Mesendoderm (in vitro differentiated cells): ENCODE data around the gene B3GNT5.

ENCODE experiments used
- DNase-seq: peaks from one replicate; pipeline ENCODE4 v3.0.0; 2013
- H2AK5ac ChIP-seq: 2 replicates; pipeline ENCODE4 v1.6.1; 2013; ENCODE audit warnings: low read length, inconsistent platforms
- H2BK120ac ChIP-seq: 2 replicates; pipeline ENCODE4 v1.6.1; 2013; ENCODE audit warnings: low read depth, mild to moderate bottlenecking, low read length, moderate library complexity, mixed read lengths
- H2BK15ac ChIP-seq: replicated peaks from 2 replicates; pipeline ENCODE4 v1.6.1; 2013; ENCODE audit warnings: low read depth, mild to moderate bottlenecking, moderate library complexity
- H2BK5ac ChIP-seq: 2 replicates; pipeline ENCODE4 v1.6.1; 2013; ENCODE audit warnings: low read length, inconsistent platforms
- H3K18ac ChIP-seq: 2 replicates; pipeline ENCODE4 v1.6.1; 2013; ENCODE audit warnings: mild to moderate bottlenecking, low read length, mixed read lengths
- H3K23ac ChIP-seq: one replicate; pipeline ENCODE4 v1.6.1; 2013; ENCODE audit warnings: low read length
- H3K27ac ChIP-seq: 2 replicates; pipeline ENCODE4 v1.5.1; 2013; ENCODE audit warnings: low read depth, mild to moderate bottlenecking, inconsistent platforms, low read length, moderate library complexity
- H3K27me3 ChIP-seq: 2 replicates; pipeline ENCODE4 v1.6.1; 2013; ENCODE audit warnings: low read length, control low read depth, mild to moderate bottlenecking, inconsistent platforms; ENCODE audit not compliant: insufficient read depth, poor library complexity
- H3K36me3 ChIP-seq: 2 replicates; pipeline ENCODE4 v1.6.1; 2013; ENCODE audit warnings: low read length, inconsistent platforms; ENCODE audit not compliant: control insufficient read depth, insufficient read depth
- H3K4ac ChIP-seq: one replicate; pipeline ENCODE4 v1.6.1; 2013; ENCODE audit warnings: low read depth, mild to moderate bottlenecking, low read length, moderate library complexity
- H3K4me1 ChIP-seq: 2 replicates; pipeline ENCODE4 v1.6.1; 2013; ENCODE audit warnings: low read depth, low read length, inconsistent platforms; ENCODE audit not compliant: control insufficient read depth
- H3K4me2 ChIP-seq: 2 replicates; pipeline ENCODE4 v1.6.1; 2013; ENCODE audit warnings: low read length
- H3K4me3 ChIP-seq: 2 replicates; pipeline ENCODE4 v1.5.1; 2013; ENCODE audit warnings: mild to moderate bottlenecking, low read length
- H3K56ac ChIP-seq: one replicate; pipeline ENCODE4 v1.6.1; 2013; ENCODE audit warnings: low read length
- H3K79me1 ChIP-seq: 2 replicates; pipeline ENCODE4 v1.6.1; 2013; ENCODE audit warnings: low read length, inconsistent platforms
- H3K79me2 ChIP-seq: 2 replicates; pipeline ENCODE4 v1.6.1; 2013; ENCODE audit warnings: mild to moderate bottlenecking, low read length; ENCODE audit not compliant: control insufficient read depth, insufficient read depth
- H3K9ac ChIP-seq: 2 replicates; pipeline ENCODE4 v1.6.1; 2013; ENCODE audit warnings: low read length, inconsistent platforms
- H4K5ac ChIP-seq: one replicate; pipeline ENCODE4 v1.6.1; 2013; ENCODE audit warnings: low read length
- H4K8ac ChIP-seq: one replicate; pipeline ENCODE4 v1.6.1; 2013; ENCODE audit warnings: low read depth, mild to moderate bottlenecking, control low read depth, low read length, moderate library complexity
- WGBS: extraction: QIAGEN DNeasy Blood & Tissue Kit; methylation state at CpG from one replicate; pipeline ENCODE4 v1.1.7; 2013; ENCODE audit warnings: low lambda C conversion rate, missing lambda C conversion rate; ENCODE audit not compliant: insufficient coverage; ENCODE audit errors: extremely low coverage; 5-methylcytosine and 5-hydroxymethylcytosine counted together

B3GNT5 gene

DNA sequence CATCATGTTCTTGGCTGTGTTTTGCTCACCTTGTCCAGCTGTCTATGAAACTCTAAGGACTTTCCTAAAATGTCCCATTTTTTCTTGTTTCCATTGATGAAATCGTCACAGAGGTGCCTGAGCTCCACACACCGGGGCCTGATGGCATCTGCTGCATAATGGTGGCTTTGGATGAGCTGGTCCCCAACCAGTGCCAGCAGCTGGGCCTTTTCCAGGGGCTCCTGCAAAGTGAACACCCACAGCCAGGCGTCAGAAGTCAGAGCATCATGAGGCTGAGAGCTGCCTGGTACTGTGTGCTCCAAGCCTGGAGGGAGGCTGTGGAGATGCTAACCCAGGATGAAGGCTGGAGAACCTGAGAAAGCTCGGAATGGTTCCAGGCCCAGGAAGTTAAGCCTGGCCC lies 46.9 kb downstream of the B3GNT5 start:
- Histone ChIP-seq H3K79me1 (no peaks in the 10 kb centered on the region), H3K9ac (no peak overlapping the region), H2BK5ac (no peak overlapping the region), H2BK15ac (no peak overlapping the region), H3K4me3 (no peak overlapping the region), H2AK5ac (no peak overlapping the region), H2BK120ac (no peak overlapping the region), H3K27ac (no peak overlapping the region), H3K23ac (no peak overlapping the region), H4K5ac (no peak overlapping the region), H4K8ac (no peak overlapping the region), H3K18ac (no peak overlapping the region), H3K4ac (no peak overlapping the region), H3K4me1 (peaks cover 3% of the 10 kb centered on the region), H3K27me3 (no peaks in the 10 kb centered on the region), H3K4me2 (no peak overlapping the region), H3K79me2 (no peaks in the 10 kb centered on the region), H3K36me3 (no peaks in the 10 kb centered on the region), H3K56ac (no peak overlapping the region)
- no CpG with 5 or more reads among the region's 4 CpGs for WGBS
- no peak for DNase-seq

DNA sequence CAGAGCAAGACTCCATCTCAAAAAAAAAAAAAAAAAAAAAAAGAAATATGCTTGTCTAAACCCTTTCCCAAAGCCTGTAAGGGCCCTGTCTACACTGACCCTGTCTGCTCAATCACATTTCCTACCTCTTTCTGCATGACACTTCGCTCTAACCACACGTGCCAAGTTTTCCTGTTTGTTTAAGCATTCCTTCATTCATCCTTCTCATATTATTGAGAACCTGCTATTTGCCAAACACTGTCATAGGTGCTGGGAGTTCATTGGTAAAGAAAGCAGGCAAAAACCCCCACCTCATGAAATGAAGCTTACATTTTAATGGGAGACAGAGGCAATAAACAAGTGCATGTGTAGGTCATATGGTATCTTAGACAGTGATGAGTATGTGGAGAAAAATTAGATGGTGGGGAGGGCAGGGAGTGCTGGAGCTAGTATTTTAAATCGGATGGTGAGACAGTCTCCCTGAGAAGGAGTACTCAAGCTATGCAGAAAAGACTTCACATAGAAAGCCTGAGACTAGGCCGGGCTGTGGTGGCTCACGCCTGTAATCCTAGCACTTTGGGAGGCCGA lies 48.0 kb downstream of the B3GNT5 start:
- Histone ChIP-seq H2BK5ac (no peak overlapping the region), H3K4me1 (peaks cover 3% of the 10 kb centered on the region), H3K27ac (no peak overlapping the region), H3K79me2 (no peaks in the 10 kb centered on the region), H2AK5ac (no peak overlapping the region), H3K23ac (no peak overlapping the region), H3K4ac (no peak overlapping the region), H3K9ac (no peak overlapping the region), H3K27me3 (no peaks in the 10 kb centered on the region), H3K4me2 (no peak overlapping the region), H4K8ac (no peak overlapping the region), H4K5ac (no peak overlapping the region), H2BK120ac (no peak overlapping the region), H3K36me3 (no peaks in the 10 kb centered on the region), H3K4me3 (no peak overlapping the region), H3K56ac (no peak overlapping the region), H2BK15ac (no peak overlapping the region), H3K79me1 (no peaks in the 10 kb centered on the region), H3K18ac (no peak overlapping the region)
- no peak for DNase-seq
- WGBS: no CpG with 5 or more reads among the region's 6 CpGs

DNA sequence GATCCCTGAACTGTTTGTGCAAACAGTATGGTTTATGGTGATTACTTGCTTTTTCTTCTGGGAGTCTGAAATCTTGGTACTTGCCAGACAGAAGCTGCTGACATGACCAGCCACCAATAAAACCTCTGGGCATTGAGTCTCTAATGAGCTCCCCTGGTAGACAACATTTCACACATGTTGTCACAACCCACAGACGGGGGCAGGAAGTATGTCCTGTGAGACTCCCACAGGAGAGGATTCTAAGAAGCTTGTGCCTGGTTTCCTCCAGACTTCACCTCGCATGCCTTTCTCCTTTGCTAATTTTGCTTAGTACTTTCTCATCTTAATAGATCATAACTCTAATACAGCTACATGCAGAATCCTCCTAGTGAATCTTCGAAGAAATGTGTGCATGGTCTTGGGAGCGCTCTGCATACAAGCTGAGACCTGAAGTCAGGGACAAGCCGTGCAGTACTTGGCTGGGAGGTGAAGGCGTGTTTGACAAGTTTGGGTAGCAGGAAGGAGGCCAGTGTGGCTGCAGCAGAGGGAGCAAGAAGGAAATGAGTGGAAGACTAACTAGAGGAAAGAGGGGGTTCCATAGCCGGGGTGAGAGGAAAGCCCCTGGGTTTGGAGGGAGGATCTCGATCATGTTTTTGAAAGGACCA lies 49.0 kb downstream of the B3GNT5 start:
- H2BK15ac ChIP-seq: no peak overlapping the region
- no peak overlapping the region for H2AK5ac ChIP-seq
- H3K36me3 ChIP-seq: no peaks in the 10 kb centered on the region
- peaks cover 5% of the 10 kb centered on the region for H3K4me1 ChIP-seq
- no peak overlapping the region for H3K4me2 ChIP-seq
- no peak overlapping the region for H2BK120ac ChIP-seq
- no peak overlapping the region for H3K4ac ChIP-seq
- H3K27me3 ChIP-seq: no peaks in the 10 kb centered on the region
- H3K4me3 ChIP-seq: no peak overlapping the region
- DNase-seq: no peak
- H2BK5ac ChIP-seq: no peak overlapping the region
- no CpG with 5 or more reads among the region's 8 CpGs for WGBS
- no peaks in the 10 kb centered on the region for H3K79me1 ChIP-seq
- H3K56ac ChIP-seq: no peak overlapping the region
- no peak overlapping the region for H4K5ac ChIP-seq
- no peak overlapping the region for H3K18ac ChIP-seq
- H3K9ac ChIP-seq: no peak overlapping the region
- H4K8ac ChIP-seq: no peak overlapping the region
- no peak overlapping the region for H3K27ac ChIP-seq
- no peaks in the 10 kb centered on the region for H3K79me2 ChIP-seq
- no peak overlapping the region for H3K23ac ChIP-seq

DNA sequence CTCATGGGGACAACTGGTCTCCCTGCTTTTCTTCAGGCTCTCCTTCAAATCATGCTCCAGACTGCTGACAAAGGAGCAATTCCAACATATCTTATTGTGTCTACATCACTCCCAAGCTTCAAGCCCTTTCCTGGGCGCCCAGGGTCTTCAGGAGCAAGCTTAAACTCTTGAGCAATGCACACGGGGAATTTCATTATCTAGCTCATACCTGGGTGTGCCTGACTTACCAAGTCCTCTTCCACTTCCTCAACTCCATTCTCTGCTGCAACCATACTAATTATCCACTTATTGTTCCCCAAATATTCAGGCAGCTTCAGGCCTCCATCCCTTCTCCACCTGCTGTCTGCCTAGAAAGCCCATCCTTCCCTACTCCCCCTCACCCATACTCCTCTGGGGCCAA lies 50.6 kb downstream of the B3GNT5 start:
- H3K56ac ChIP-seq: no peak overlapping the region
- no peak overlapping the region for H3K23ac ChIP-seq
- no peaks in the 10 kb centered on the region for H3K36me3 ChIP-seq
- H2AK5ac ChIP-seq: no peak overlapping the region
- H3K27me3 ChIP-seq: no peaks in the 10 kb centered on the region
- no peak overlapping the region for H4K5ac ChIP-seq
- H3K79me2 ChIP-seq: no peaks in the 10 kb centered on the region
- DNase-seq: no peak
- no peak overlapping the region for H3K18ac ChIP-seq
- H2BK15ac ChIP-seq: no peak overlapping the region
- H2BK5ac ChIP-seq: no peak overlapping the region
- H3K79me1 ChIP-seq: no peaks in the 10 kb centered on the region
- no peak overlapping the region for H3K4me3 ChIP-seq
- no peak overlapping the region for H2BK120ac ChIP-seq
- H3K4me2 ChIP-seq: no peak overlapping the region
- H4K8ac ChIP-seq: no peak overlapping the region
- H3K9ac ChIP-seq: no peak overlapping the region
- H3K27ac ChIP-seq: no peak overlapping the region
- no peak overlapping the region for H3K4ac ChIP-seq
- no CpG with 5 or more reads among the region's 2 CpGs for WGBS
- H3K4me1 ChIP-seq: peaks cover 5% of the 10 kb centered on the region

DNA sequence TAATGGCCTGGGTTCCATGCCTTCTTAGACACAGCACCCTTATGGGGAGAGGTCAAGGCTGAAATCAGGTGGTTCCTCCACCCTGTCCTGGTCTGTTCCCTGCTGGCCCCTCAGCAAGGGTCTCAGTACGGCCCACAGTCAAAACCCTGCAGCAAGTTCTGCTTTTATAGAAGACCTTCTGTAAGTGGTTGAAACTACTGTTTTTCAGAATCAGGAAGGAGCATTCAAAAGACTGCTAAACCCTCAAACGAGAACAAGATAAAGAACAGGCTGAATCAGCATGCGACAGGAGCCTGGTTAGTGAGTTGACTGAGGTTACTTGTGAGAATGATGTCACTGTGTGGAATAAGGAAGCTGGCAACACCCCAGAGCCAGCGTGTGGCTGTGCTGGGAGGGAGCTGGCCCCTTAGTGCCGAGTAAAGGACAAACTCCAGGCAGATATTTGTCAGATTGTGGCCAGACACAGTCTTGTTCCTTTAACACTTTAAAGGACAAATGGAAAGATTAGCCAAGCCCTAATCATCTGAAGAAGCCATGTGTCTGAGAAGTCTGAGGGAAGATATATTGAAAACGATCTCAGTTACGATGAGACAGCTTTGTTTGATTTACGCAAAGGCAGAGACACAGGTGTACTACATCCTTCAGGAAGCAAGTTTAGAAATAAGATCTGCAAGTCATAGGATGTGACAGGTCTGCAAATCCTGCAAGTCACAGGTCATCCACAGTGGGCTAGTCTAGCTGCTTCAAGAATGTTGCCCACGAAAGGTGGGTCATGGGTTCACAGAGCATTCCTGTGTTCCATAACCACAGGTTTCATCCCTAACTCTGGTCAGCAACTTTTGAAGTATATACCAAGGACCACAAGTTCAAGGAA lies 54.0 kb downstream of the B3GNT5 start:
- H3K23ac ChIP-seq: no peak overlapping the region
- H3K18ac ChIP-seq: no peak overlapping the region
- no CpG with 5 or more reads among the region's 9 CpGs for WGBS
- H3K9ac ChIP-seq: no peak overlapping the region
- no peaks in the 10 kb centered on the region for H3K79me1 ChIP-seq
- H3K4me2 ChIP-seq: no peak overlapping the region
- H2AK5ac ChIP-seq: peak overlapping the region; percentile 11
- H4K5ac ChIP-seq: no peak overlapping the region
- H4K8ac ChIP-seq: no peak overlapping the region
- H3K36me3 ChIP-seq: no peaks in the 10 kb centered on the region
- no peak overlapping the region for H3K4me3 ChIP-seq
- H2BK15ac ChIP-seq: no peak overlapping the region
- H2BK120ac ChIP-seq: no peak overlapping the region
- no peak overlapping the region for H3K4ac ChIP-seq
- H3K56ac ChIP-seq: peak overlapping the region; percentile 10
- H2BK5ac ChIP-seq: no peak overlapping the region
- peak; percentile 85 for DNase-seq
- H3K79me2 ChIP-seq: no peaks in the 10 kb centered on the region
- H3K27me3 ChIP-seq: no peaks in the 10 kb centered on the region
- peaks cover 2% of the 10 kb centered on the region for H3K4me1 ChIP-seq
- H3K27ac ChIP-seq: no peak overlapping the region
